Fibroblast of pulmonary artery (primary cell): ENCODE results near the gene HCFC2.

Experiments used
- DNase-seq: peaks from one replicate; pipeline ENCODE4 v3.0.0-alpha.2; 2010; ENCODE audit warnings: low read depth
- H3K4me3 ChIP-seq: replicated peaks from 2 replicates; pipeline ENCODE4 v1.5.1; 2011; ENCODE audit warnings: low read depth, mild to moderate bottlenecking, control low read depth, low read length, moderate library complexity
- TF ChIP-seq, protein P1 (sequence below): IDR thresholded peaks from 2 replicates; pipeline ENCODE4 v1.5.1; 2011; ENCODE audit warnings: mild to moderate bottlenecking, control low read depth, low read length, inconsistent platforms; ENCODE audit errors: missing control alignments

HCFC2 gene

DNA sequence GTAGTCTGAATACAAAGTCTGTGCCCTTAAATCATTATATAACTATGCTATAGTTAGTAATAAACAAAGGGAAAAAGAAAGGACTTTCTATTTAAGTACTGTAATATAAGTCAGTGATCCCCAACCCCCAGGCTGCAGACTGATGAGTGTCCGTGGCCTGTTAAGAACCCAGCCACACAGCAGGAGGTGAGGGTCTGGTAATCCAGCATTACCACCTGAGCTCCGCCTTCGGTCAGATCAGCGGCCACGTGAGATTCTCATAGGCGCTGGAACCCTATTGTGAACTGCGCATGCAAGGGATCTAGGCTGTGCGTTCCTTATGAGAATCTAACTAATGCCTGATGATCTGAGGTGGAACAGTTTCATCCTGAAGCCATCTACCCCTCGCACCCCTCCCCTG is 58.0 kb downstream of the HCFC2 start:
- DNase-seq = no peak
- TF ChIP-seq, protein P1, sequence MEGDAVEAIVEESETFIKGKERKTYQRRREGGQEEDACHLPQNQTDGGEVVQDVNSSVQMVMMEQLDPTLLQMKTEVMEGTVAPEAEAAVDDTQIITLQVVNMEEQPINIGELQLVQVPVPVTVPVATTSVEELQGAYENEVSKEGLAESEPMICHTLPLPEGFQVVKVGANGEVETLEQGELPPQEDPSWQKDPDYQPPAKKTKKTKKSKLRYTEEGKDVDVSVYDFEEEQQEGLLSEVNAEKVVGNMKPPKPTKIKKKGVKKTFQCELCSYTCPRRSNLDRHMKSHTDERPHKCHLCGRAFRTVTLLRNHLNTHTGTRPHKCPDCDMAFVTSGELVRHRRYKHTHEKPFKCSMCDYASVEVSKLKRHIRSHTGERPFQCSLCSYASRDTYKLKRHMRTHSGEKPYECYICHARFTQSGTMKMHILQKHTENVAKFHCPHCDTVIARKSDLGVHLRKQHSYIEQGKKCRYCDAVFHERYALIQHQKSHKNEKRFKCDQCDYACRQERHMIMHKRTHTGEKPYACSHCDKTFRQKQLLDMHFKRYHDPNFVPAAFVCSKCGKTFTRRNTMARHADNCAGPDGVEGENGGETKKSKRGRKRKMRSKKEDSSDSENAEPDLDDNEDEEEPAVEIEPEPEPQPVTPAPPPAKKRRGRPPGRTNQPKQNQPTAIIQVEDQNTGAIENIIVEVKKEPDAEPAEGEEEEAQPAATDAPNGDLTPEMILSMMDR = no peak
- H3K4me3 ChIP-seq = no peak overlapping the region

DNA sequence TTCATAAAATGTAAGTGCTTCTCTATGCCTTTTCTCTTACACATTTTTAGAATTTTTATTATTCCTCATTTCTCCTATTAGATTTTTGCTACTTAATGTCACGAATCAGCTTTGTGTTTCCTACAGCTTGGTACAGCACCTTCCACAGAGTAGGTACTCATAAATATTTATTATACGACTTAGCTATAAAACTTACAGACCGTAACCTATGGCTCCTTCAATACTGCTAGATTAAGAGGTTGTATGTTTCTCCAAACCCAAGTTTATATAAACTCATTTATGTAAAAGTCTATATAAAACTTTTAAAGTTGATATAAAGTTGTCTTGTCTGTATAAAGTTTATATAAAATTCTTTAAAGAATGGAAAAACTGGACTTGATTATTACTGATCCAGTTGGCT is 62.2 kb downstream of the HCFC2 start:
- H3K4me3 ChIP-seq = no peak overlapping the region
- TF ChIP-seq, protein P1 = no peak
- DNase-seq = no peak

DNA sequence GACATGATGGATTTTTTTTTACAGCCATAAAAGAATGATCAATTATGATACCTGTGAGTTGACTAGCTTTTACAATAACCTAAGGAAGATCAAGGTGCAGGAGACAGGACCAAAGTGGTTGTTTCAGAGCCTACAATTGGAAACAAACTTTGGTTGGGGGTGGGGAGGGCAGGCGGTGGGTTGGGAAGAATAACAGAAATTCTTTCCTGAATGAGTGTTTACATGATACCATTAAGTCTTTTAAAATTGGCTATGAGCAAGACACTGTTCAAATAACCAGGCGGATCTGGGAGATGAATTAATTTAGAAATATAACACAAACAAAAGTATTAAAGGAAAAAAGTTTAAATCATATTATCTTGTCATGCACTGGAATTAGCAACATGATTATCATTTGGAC is 66.4 kb downstream of the HCFC2 start:
- H3K4me3 ChIP-seq = peak overlapping the region; percentile 85
- TF ChIP-seq, protein P1 = no peak
- DNase-seq = no peak

DNA sequence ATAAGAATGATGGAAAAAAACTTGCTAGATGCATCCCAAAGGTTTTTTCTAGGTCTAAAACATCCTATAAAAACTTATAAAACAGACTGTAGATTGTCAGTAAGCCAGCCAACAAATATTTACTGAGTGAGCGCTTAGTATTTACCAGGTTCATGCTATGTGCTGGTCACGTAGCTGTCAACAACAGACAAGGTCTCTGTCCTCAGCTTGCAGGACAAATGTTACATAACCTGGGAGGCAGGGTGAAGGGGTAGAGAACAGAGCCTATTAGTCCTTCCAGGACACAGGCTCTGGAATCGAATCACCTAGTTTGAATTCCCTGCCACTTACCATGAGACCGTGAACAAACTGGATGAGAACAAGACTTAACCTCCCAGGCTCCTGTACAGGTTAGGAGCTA is 67.3 kb downstream of the HCFC2 start:
- TF ChIP-seq, protein P1 = no peak
- DNase-seq = no peak
- H3K4me3 ChIP-seq = peak overlapping the region; percentile 85

GRCh38 chr12:104132351-104132956 is 68.1 kb downstream of the HCFC2 start:
- peak overlapping the region; percentile 85 for H3K4me3 ChIP-seq
- DNase-seq = no peak
- TF ChIP-seq, protein P1 = no peak

GRCh38 chr12:104133321-104133720 is 69.0 kb downstream of the HCFC2 start:
- TF ChIP-seq, protein P1 = no peak
- DNase-seq = no peak

DNA sequence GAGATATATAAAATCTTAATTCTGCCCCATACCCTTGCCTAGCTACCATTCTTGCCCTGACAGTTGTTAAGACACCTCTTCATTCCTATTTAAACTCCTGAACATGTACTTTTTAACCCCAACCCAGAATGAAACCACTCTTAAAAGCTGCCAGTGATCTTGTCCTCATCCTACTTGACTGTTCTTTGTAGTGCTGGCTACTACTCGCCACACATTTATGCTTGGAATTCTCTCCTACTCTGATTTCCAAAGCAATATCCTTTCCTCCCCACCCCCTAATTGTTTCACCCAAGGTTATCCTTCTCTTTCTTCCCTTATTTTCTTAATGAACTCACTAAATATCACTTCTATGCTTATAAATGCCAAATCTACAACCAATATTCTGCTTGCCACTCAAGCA is 69.5 kb downstream of the HCFC2 start:
- TF ChIP-seq, protein P1 = no peak
- DNase-seq = no peak
- peak overlapping the region; percentile 85 for H3K4me3 ChIP-seq

More at GRCh38 chr12:104133321-104133720, 69.0 kb downstream of the HCFC2 start:
- peak overlapping the region; percentile 85 for H3K4me3 ChIP-seq
